NCI-H526 (cell line): Measurements from ENCODE around the gene RSRC2.
"Not testable (repeated sequence)": the region's sequence is repeated elsewhere in the genome, so short reads cannot be mapped to it uniquely, and the experiment has no call there.

Experiments used
- DNase-seq, 2 experiments: peaks; one replicate each; lab custom pipeline; 2025; lab: John Stamatoyannopoulos, UW

RSRC2 gene

DNA sequence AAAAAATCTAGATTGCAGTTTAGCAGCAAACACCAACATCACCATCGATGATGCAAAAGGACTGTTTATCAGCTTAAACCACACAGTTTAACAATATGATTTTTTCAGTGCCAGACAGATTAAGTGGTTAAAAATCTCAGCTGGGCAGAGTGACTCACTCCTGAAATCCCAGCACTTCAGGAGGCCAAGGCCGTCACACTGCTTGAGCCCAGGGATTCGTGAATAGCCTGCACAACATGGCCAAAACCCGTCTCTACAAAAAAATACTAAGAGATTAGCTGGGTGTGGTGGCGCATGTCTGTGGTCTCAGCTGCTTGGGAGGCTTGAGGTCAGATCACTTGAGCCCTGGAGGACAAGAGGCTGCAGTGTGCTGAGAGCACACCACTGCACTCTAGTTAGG is 8.9 kb downstream of the RSRC2 start:
- no peak for DNase-seq

DNA sequence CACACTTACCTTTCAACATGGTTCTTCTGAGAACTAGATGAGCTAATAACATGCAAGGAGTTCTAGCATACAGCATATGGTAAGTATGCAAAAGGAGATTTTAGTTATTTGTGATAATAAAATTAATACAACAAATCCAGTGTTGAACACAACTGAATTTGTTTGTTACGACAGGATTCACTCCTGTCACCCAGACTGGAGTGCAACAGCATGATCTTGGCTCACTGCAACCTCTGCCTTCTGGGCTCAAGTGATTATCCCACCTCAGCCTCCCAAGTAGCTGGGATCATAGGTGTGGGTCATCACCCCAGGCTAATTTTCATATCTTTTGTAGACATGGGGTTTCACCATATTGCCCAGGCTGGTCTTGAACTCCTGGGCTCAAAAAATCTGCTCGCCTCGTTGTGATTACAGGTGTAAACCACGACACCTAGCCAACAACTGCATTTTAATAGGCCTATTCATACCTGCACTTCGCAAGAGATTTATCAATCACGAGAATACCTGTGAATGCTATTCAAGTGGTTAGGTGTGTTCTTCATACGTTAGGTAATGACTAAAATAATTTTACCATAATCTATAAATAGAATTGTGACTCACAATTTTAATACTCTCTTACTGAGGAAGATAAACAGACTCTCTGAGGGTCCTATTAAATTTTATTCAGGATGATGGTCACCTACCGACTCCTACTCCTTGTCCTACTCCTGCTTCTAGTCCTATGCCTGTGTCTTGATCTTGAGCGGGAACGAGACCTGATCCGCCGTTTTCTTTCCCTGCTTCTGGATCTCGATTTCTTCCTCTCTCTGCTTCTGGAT is 10.0 kb downstream of the RSRC2 start:
- no peak for DNase-seq

DNA sequence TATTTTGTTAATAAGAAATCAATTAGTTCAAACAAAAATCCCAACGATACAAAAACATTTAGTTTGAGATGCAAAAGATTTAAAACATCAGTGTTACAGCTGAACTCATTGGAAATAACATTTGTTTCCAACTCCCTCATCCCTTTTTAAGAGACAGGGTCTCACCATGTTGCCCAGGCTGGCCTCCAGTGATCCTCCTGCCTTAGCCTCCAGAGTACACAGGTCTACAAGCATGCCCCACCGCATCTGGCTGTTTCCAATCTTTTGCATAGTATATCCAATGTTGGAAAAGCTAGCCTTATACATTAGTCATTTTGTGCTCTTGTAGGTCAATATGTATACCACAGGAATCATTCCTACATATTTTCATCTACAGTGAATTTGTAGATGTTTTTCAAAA is 11.5 kb downstream of the RSRC2 start:
- no peak for DNase-seq

DNA sequence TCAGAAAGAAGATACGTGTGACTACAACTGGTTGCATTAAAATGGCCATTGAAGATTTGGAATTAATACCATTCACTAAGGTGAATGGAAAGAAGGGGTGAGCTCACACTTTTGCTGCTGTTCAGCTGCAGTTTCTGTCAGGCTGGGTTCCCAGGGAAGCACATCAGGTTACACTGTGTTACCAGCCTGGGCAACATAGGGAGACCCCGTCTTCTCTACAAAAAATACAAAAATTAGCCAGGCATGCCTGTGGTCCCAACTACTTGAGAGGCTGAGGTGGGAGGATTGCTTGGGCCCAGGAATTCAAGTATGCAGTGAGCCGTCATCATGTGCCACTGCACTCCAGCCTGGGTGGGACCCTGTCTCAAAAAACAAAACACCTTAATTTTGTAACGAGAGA is 13.1 kb downstream of the RSRC2 start:
- DNase-seq, result no peak

DNA sequence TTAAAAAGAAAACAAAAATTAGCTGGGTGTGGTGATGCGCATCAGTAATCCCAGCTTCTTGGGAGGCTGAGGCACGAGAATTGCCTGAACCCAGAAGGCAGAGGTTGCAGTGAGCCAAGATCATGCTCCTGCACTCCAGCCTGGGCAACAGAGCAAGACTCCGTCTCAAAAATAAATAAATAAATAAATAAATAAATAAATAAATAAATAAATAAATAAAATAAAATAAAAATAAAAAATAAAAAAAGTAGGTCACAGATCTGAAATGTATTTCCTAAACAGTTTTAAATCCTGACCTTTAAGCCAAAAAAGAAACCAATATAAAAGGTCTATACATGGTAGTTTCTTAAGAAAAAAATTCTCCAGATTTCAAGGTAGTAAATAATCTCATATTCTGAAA is 13.7 kb downstream of the RSRC2 start:
- DNase-seq, result not testable (repeated sequence)

DNA sequence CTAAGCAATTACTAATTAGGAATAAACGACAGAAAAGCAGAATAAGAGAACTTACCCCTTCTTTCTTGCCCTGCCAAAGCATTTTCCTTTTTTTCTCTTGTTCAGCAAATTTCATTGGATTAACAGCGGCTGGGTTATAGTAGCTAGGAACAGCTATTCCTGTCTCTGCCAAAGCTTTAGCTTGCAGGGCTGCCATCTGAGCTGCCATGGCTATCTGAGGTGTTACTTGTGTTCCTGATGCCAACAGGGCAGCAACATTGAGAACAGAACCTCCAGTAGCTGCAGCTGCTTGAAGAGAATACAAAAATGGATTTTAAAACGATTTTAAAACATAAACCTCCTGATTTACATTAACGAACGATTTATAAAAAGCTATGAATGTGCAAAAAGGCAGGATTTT is 18.6 kb downstream of the RSRC2 start:
- DNase-seq, result no peak

DNA sequence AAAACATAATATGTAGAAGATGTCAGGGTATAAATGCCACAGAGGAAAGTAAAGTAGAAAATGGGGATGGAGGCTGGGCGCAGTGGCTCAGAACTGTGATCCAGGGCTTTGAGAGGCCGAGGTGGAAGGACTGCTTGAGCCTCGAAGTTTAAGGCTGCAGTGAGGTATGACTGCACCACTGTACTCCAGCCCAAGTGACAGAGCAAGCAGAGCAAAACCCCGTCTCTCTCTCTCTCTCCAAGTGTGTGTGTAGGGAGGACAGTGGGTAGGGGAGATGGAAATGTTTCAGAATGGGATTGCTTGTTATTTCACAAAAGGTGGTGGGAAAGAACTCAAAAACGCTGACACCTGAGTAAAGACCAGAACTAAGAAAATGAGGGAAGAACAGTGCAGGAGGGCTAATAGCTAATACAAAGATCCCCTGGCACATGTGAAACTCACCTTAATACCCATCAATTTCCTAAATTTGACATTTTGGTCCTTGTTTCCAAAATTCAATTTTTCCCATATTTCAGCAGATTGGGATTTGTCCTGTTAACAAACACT is 20.3 kb downstream of the RSRC2 start:
- no peak for DNase-seq

DNA sequence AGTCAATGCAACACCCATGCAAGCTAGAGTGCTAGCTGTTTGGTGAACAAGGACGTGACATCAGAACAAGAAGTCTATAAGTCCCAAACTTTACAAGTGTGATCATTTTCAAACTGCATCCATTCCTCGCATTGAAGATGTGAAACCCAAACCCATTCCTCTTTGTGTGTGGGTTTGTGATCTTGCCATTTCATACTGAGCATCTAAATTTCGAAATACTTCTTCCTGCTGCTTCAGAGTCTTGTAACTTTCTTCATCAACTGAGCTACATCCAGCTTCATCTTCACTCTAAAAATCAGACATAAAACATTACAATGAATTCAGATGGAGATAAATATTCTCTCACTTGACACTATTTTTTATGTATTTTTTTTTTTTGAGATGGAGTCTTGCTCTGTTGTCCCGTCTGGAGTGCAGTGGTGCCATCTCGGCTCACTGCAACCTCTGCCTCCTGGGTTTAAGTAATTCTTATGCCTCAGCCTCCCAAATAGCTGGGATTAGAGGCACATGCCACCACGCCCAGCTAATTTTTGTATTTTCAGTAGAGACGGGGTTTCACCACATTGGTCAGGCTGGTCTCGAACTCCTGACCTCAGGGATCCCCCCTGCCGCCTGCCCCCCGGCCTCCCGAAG is 21.2 kb downstream of the RSRC2 start:
- DNase-seq, result no peak

DNA sequence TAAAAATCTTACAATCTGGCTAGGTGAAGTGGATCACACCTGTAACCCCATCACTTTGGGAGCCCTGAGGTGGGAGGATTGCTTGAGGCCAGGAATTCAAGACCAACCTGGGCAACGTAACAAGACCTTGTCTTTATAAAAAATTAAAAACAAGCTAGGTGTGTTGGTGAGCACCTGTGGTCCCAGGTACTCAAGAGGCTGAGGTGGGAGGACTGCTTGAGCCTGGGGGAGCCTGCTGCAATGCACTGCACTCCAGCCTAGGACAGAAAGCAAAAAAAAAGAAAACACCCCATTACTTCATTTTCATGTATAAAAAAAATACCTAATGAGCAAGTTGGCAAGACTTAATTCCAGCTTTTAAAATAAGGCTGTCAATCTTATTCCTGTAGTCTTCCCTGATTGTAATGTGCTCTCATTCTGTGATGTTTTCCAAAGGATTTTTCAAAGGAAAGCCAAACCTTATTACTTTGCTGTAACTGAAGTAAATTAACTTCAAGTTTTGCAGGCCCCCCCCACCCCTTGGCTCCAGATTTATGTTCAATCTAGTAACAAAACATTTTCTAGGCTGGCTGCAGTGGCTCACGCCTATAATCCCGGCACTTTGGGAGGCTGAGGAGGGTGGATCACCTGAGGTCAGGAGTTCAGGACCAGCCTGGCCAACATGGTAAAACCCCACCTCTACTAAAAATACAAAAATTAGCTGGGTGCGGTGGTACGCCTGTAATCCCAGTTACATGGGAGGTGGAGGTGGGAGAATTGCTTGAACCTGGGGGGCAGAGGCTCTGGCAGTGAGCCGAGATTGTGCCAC is 22.7 kb downstream of the RSRC2 start:
- DNase-seq, result no peak

DNA sequence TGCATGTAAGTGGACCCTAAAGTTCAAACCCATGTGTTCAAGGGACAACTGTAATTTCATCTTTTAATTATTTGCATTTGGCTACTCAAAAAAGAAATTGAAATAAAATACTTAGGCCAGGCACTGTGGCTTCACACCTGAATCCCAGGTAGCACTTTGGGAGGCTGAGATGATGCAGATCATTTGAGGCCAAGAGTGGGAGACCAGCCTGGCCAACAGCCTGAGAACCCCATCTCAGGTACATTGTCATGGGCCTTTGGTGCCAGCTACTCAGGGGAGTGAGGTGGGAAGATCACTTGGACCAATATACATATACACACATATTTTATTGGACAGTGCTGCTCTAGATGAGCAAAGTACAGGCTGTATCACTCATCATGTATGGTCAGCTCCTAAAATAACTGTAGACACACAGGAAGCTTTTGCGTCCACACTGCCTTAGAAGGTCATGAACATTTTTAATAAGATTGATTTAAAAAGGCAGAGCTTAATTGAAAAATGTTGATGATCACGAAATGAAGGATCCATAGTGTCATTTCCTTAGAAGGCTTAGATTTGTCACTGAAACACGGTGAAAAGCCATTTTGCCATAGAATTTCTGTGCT is 23.5 kb downstream of the RSRC2 start:
- DNase-seq, result no peak

DNA sequence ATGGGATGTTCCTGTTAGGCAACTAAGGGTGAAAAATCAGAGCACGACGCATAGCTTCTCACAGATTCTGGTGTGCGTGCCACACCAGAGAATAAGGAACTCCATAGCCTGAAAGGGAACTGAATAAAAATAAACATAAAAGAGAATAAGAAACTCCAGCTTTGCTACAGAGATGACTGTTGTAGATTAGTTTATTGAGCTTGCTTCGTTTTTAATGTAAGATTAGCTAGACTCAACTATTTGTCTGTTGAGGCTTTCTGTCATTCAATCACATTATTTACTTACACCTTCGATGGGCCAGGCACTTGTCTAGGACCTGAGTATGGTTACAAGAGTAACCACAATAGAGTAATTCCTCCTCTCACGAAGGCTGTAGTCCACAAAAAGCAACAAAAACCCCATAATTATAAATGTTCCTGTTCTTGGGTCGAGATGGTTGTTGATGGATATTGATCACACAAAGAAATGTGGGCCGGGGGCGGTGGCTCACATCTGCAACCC is 25.2 kb downstream of the RSRC2 start:
- DNase-seq, result no peak

DNA sequence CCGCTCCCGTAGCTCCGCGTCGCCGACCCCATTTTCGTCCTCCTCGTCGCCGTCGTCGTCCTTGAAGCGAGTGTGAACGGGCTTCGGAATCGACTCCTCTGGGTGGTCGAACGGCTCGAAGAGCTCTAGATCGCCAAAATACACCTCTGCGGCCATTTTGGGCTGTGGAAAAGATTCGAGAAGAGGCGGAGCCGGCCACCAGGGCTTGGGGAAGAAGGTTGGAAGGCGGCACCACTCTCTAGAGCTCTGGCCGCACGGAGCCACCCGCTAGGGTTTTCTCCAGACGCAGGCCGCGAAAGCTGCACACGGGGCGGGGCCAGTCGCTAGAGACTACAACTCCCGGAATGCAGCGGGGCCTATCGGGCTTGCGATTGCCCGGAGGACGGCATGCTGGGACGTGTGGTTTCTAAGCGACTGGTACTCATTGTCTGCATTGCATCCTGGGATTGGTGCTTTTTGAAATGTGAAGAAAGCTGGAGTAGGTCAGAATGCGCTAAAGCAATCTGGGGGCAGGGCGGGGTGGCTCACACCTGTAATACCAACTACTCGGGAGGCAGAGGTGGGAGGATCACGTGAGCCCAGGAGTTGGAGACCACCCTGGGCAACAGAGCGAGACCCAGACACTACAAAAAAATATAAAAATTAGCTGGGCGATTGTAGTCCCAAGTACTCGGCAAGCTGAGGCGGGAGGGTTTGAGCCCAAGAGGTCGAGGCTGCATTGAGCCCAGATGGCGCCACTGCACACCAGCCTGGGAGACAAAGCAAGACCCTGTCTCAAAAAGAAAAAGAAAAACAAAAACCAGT is 25.8 kb downstream of the RSRC2 start, which contains the start of gene ZCCHC8:
ZCCHC8 (minus strand) TSS at position 248 of the 804 bp plus-strand sequence; CDS start at position 156, 92 bp downstream.
- peak; percentile 98 to 100 for DNase-seq

DNA sequence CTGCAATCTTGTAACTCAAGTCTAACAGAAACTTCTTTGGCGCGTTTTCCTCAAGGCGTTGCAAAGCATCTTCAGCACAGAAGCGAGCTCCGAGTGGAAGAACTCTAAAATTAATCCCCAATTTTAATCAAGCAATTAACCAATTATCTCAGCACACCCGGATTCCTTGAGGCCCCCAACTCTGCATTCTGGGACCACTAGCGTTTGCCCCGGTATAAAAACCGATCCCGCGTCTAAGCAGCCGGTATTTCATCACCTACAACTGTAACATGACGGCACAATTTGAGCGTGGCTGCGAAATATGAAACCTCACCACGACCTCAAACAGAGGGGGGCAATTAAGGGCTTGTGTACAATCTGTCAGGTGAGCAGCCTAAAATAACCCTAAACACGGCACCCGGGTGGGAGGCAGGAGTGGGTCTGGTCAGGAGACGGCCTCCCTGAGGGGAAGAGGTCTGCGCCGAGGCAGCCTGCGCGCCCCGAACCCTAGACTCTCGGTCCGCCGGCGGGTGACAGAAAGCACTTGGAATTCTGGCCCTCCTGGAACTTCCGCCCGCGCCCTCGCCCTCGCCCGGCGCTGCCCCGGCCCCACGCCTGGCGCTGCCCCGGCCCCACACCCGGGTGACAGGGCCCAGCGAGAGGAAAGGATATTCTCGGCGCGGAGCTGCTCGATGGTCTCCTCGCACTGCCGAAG is 26.6 kb downstream of the RSRC2 start:
- peak; percentile 78 to 83 for DNase-seq

DNA sequence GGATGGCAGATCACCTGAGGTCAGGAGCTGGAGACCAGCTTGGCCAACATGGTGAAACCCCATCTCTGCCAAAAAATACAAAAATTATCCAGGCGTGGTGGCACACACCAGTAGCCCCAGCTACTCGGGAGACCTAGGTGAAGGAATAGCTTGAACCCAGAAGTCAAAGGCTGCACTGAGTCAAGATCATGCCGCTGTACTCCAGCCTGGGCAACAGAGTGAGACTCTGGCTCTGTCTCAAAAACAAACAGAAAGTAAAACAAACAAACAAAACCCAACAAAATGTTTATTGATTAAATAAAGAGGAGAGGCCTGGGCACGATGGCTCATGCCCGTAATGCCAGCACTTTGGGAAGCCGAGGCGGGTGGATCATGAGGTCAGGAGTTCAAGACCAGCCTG is 31.5 kb downstream of the RSRC2 start:
- DNase-seq, result no peak

DNA sequence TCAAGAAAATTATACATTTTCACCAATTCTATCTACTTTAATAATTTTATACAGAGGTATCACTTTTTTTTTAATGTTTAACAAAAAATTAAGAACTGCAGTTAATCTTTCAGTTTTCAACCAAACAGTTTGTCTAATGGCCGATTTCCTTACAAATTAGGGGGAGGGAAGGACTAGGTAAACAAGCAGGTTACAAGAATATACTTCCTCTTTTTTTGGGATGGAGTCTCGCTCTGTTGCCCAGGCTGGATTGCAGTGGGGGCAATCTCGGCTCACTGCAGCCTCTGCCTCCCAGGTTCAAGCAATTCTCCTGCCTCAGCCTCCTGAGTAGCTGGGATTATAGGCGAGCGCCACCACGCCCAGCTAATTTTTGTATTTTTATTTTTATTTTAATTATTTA is 33.5 kb downstream of the RSRC2 start:
- DNase-seq, result not testable (repeated sequence)

DNA sequence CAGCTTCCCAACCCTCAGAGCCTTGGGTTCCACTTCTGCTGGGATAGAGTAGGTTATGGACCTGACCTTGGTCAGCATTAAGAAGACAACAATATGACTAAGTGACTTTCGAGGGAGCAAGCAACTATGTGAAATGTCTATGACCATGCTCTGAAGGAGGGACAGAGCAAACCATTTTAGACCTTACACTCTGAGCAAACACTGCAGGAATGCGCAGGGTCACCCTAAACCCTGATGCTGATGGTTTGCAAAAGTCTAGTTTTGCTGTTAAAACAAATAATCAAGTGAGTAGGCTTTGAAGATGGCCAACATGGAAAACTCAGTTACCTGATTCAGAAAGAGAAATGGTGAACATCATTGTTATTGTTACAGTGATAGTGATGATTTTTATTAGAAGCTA is 34.7 kb downstream of the RSRC2 start:
- DNase-seq, result no peak

DNA sequence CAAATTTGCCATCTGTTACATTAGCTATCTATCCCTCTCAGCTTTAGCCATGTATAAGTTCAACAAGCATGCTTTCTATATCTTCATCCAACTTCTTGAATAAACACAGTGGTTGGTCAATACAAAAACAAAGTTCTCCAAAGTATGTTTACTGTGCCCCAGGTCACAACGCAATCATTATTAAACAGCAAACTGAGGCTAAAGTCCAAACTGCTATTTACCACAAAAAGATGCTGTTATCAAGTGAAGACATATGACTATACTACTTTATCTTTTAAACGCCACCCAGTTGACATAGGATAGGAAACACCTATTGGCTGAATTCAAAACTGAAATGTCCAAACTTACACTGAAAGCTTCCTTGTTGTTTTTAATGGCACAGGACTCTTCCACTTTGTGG is 37.7 kb downstream of the RSRC2 start:
- DNase-seq, result no peak

DNA sequence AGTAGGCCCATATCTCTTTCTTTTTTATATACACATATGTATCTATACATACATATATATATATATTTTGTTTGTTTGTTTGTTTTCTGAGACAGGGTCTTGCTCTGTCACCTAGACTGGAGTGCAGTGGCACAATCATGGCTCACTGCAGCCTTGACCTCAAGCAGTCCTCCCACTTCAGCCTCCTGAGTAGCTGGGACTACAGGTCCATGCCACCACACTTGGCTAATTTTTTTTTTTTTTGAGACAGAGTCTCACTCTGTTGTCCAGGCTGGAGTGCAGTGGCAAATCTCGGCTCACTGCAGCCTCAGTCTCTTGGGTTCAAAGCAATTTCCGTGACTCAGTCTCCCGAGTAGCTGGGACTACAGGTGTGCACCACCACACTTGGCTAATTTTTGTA is 38.9 kb downstream of the RSRC2 start:
- DNase-seq, result not testable (repeated sequence)

DNA sequence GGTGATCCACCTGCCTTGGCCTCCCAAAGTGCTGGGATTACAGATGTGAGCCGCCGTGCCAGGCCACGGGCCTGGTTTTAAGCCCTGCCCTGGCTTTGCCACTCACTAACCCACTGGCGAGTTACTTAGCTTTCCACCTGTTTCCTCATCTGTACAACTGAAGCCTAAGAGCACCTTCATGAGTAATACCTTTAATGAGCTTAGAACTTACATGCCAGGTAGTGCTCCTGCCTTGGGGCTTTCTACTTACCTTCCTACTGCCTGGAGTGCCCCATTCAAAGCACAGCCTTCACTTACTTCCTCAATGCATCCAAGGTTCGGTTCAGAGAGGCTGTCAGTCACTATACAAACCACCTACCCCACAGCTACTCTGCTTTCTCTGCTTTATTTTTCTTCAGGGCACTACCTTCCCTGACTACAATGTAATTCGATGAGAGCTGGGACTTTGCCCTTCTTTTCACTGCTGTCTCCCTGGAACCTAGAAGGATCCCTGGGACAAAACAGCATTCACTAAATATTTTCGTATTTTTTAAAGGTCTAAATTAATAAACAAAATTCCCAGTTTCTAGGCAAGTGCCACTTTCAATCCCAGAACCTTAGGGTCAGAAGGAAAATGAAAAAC is 39.8 kb downstream of the RSRC2 start:
- DNase-seq, result no peak

DNA sequence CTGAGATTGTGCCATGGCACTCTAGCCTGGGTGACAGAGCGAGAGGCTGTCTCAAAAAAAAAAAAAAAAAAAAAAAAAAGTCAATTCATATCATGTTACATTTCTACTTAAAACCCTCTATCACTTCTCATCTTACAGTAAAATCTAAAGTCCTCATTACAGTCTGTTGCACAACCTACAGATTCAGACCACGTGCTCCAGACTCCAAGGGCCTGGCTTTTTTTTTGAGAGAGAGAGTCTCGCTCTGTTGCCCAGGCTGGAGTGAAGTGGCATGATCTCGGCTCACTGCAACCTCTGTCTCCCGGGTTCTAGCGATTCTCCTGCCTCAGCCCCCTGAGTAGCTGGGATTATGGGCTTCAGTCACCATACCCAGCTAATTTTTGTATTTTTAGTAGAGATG is 40.4 kb downstream of the RSRC2 start:
- DNase-seq, result not testable (repeated sequence)
